Measurements from ENCODE around the gene SERPINA10. TPM values are rescaled to one million over a fixed set of nuclear protein-coding genes. Genes with fewer than 3 reads are reported as not detected.

SERPINA10 gene
- not detected for total RNA-seq
- under 1 TPM in 1 of 3 donors, not detected in 2; 0.06 TPM for polyA plus RNA-seq

- intact Hi-C loops (cut with DNase I), result no loop called here
Measured at GRCh38 chr14:94292872-94293577, at the start of gene SERPINA10. SERPINA10 (minus strand) TSS chr14:94293268; CDS start chr14:94290593, 2,675 bp downstream.

GRCh38 chr14:94342334-94342934 lies 49.4 kb upstream of the SERPINA10 start:
- peaks cover 0 to 11% (median 10%) of the 10 kb centered on the region in 4 donors for H3K4me1 ChIP-seq
- H3K27ac ChIP-seq, result peak overlapping the region in 1 of 4 donors; percentile 14
- no peak overlapping the region for H3K4me3 ChIP-seq
- peak; percentile 89 for DNase-seq
- intact Hi-C loops (cut with DNase I), result no loop called here
- TF ChIP-seq POLR2AphosphoS5 (IDR thresholded peaks at IDR 0.05) (peak in 2 of 4 donors; percentile 29 to 64), POLR2A (IDR thresholded peaks at IDR 0.05) (no peak), EP300 (IDR thresholded peaks at IDR 0.05) (no peak)
- H3K27me3 ChIP-seq, result no peaks in the 10 kb centered on the region
- WGBS, 2 donors, result 15 to 48% methylated on average over 2 of the region's 2 CpGs
- no peaks in the 10 kb centered on the region for H3K36me3 ChIP-seq
- no peaks in the 10 kb centered on the region for H3K9me3 ChIP-seq

More at GRCh38 chr14:94292872-94293577, at the start of gene SERPINA10:
- no peak within 1 kb of the TSS for H3K27ac ChIP-seq
- no peak for TF ChIP-seq POLR2AphosphoS5 (IDR thresholded peaks at IDR 0.05)
- no peak for TF ChIP-seq EP300 (IDR thresholded peaks at IDR 0.05)
- TF ChIP-seq POLR2A (IDR thresholded peaks at IDR 0.05), result no peak
- no peak for TF ChIP-seq CTCF (IDR thresholded peaks at IDR 0.05)
- no peak for DNase-seq
- no peak within 1 kb of the TSS for H3K4me3 ChIP-seq
- H3K4me1 ChIP-seq, result no peaks in the 10 kb centered on the region
- WGBS, 2 donors, result 30 to 64% methylated on average over 10 of the region's 10 CpGs
- H3K27me3 ChIP-seq, result no peaks in the 10 kb centered on the region
- H3K9me3 ChIP-seq, result no peaks in the 10 kb centered on the region
- no peaks in the 10 kb centered on the region for H3K36me3 ChIP-seq

GRCh38 chr14:94341656-94342333 lies 48.7 kb upstream of the SERPINA10 start:
- Histone ChIP-seq H3K4me1 (peaks cover 0 to 11% (median 10%) of the 10 kb centered on the region in 4 donors), H3K4me3 (no peak overlapping the region), H3K27me3 (no peaks in the 10 kb centered on the region), H3K9me3 (no peaks in the 10 kb centered on the region), H3K36me3 (no peaks in the 10 kb centered on the region), H3K27ac (no peak overlapping the region)
- intact Hi-C loops (cut with DNase I), result no loop called here
- no peak for DNase-seq
- WGBS, 2 donors, result 38 to 49% methylated on average over 5 of the region's 5 CpGs
- no peak for TF ChIP-seq POLR2A (IDR thresholded peaks at IDR 0.05)
- no peak for TF ChIP-seq CTCF (IDR thresholded peaks at IDR 0.05)

- no peaks in the 10 kb centered on the region for H3K9me3 ChIP-seq
- H3K4me1 ChIP-seq, result peaks cover 0 to 11% (median 10%) of the 10 kb centered on the region in 4 donors
- intact Hi-C loops (cut with DNase I), result no loop called here
- H3K36me3 ChIP-seq, result no peaks in the 10 kb centered on the region
- no peak overlapping the region for H3K27ac ChIP-seq
- TF ChIP-seq POLR2AphosphoS5 (IDR thresholded peaks at IDR 0.05), result no peak
- no peak for TF ChIP-seq POLR2A (IDR thresholded peaks at IDR 0.05)
- TF ChIP-seq CTCF (IDR thresholded peaks at IDR 0.05), result no peak
- no peak for TF ChIP-seq EP300 (IDR thresholded peaks at IDR 0.05)
- DNase-seq, result no peak
- no peaks in the 10 kb centered on the region for H3K27me3 ChIP-seq
- no peak overlapping the region for H3K4me3 ChIP-seq
Measured at GRCh38 chr14:94340533-94340932, 47.5 kb upstream of the SERPINA10 start.

GRCh38 chr14:94338023-94338422 lies 45.0 kb upstream of the SERPINA10 start:
- intact Hi-C loops (cut with DNase I), result no loop called here
- no peaks in the 10 kb centered on the region for H3K27me3 ChIP-seq

More at GRCh38 chr14:94338023-94338422, 45.0 kb upstream of the SERPINA10 start:
- 90 to 94% methylated on average over 2 of the region's 2 CpGs for WGBS, 2 donors
- Histone ChIP-seq H3K9me3 (no peaks in the 10 kb centered on the region), H3K4me1 (peaks cover 0 to 11% (median 10%) of the 10 kb centered on the region in 4 donors), H3K4me3 (no peak overlapping the region), H3K27ac (no peak overlapping the region), H3K36me3 (no peaks in the 10 kb centered on the region)
- TF ChIP-seq POLR2A (IDR thresholded peaks at IDR 0.05) (no peak), POLR2AphosphoS5 (IDR thresholded peaks at IDR 0.05) (no peak), CTCF (IDR thresholded peaks at IDR 0.05) (no peak), EP300 (IDR thresholded peaks at IDR 0.05) (no peak)
- DNase-seq, result no peak
